HCT116 (cell line): Measurements from ENCODE around the gene ITPRIPL1. TPM values are rescaled to one million over a fixed set of nuclear protein-coding genes. Genes with fewer than 3 reads are reported as not detected.

Experiments
- ATAC-seq: fragments of 200-7000 bp; cut with Tn5 transposase; 2 replicates; pipeline ENCODE4 v1.9.1; 2020; ENCODE audit warnings: mild to moderate bottlenecking, moderate library complexity
- BruUV-seq: library from RNA; stranded (reverse); fragments of 400-500 nt; replicated peaks from 2 replicates; lab custom pipeline; 2021; lab: Mats Ljungman, UMichigan
- CTCF ChIA-PET: fragments of 300-600 bp; sonication (Branson Sonifier 250); formaldehyde crosslinking; loops from one replicate; lab custom pipeline; 2021; ENCODE audit warnings: antibody characterized with exemption; lab: Charles Lee
- POLR2A ChIA-PET: fragments of 300-600, 350-600 bp; sonication (Branson Sonifier 250); formaldehyde crosslinking; loops from one replicate; lab custom pipeline; 2021; ENCODE audit warnings: antibody characterized with exemption; lab: Charles Lee
- RAD21 ChIA-PET, 2 experiments: fragments of 300-600 bp; sonication (Branson Sonifier 250); formaldehyde crosslinking; loops; one replicate each; lab custom pipeline; 2023; ENCODE audit warnings: low total read pairs in 2 of 2; ENCODE audit not compliant: uncharacterized antibody in 2 of 2, unreplicated experiment in 2 of 2, low non-redundant PET in 1 of 2; lab: Charles Lee
- DNase-seq: peaks from one replicate; pipeline ENCODE4 v3.0.0-alpha.2; 2010; ENCODE audit warnings: low read depth, low spot score
- H2AFZ ChIP-seq: fragments of 200-600 bp; shearing (Covaris generic), sonication (generic); 2 replicates; pipeline ENCODE4 v1.6.1; 2017; ENCODE audit warnings: low read depth, mixed run types, mixed read lengths, antibody characterized with exemption, low read length; ENCODE audit not compliant: poor library complexity, severe bottlenecking
- H3K27ac ChIP-seq: 2 replicates; pipeline ENCODE4 v1.5.1; 2012; ENCODE audit warnings: low read depth, low read length
- H3K27me3 ChIP-seq: fragments of 200-600 bp; sonication (generic); 2 replicates; pipeline ENCODE4 v1.6.1; 2016; ENCODE audit warnings: mixed run types, low read length, mixed read lengths; ENCODE audit not compliant: insufficient read depth
- H3K36me3 ChIP-seq, 2 experiments: fragments of 200-500 bp in 1 of 2; fragments of 200-600 bp in 1 of 2; sonication (Bioruptor generic) in 1 of 2; sonication (generic) in 1 of 2; 2 replicates each; pipeline versions ENCODE4 v1.5.1 to v1.6.1; 2014 to 2016; ENCODE audit warnings: low read length in 2 of 2, inconsistent platforms in 1 of 2, mixed read lengths in 1 of 2, mixed run types in 1 of 2; ENCODE audit not compliant: insufficient read depth in 2 of 2, control insufficient read depth in 1 of 2
- H3K4me1 ChIP-seq, 2 experiments: fragments of 200-600 bp in 1 of 2; sonication (generic) in 1 of 2; 2 replicates each; pipeline versions ENCODE4 v1.5.1 to v1.6.1; 2012 to 2017; ENCODE audit warnings: low read length in 2 of 2, inconsistent platforms in 1 of 2, mild to moderate bottlenecking in 1 of 2, mixed read lengths in 1 of 2, mixed run types in 1 of 2, moderate library complexity in 1 of 2; ENCODE audit not compliant: insufficient read depth in 2 of 2, control insufficient read depth in 1 of 2
- H3K4me2 ChIP-seq: fragments of 200-600 bp; sonication (generic); 2 replicates; pipeline ENCODE4 v1.6.1; 2017; ENCODE audit warnings: mixed run types, low read length, mixed read lengths
- H3K4me3 ChIP-seq, 2 experiments: fragments of 200-600 bp in 1 of 2; sonication (generic) in 1 of 2; replicated peaks in 1 of 2; 2 replicates each; pipeline ENCODE4 v1.5.1; 2011 to 2016; ENCODE audit warnings: low read length in 2 of 2, control low read depth in 1 of 2, low read depth in 1 of 2, mild to moderate bottlenecking in 1 of 2, mixed read lengths in 1 of 2, mixed run types in 1 of 2
- H3K79me2 ChIP-seq: fragments of 200-600 bp; sonication (generic); 2 replicates; pipeline ENCODE4 v1.6.1; 2017; ENCODE audit warnings: mild to moderate bottlenecking, mixed run types, low read length, moderate library complexity, mixed read lengths; ENCODE audit not compliant: insufficient read depth
- H3K9ac ChIP-seq: fragments of 200-600 bp; sonication (generic); 2 replicates; pipeline ENCODE4 v1.6.1; 2016; ENCODE audit warnings: low read length, mixed read lengths
- H3K9me2 ChIP-seq: fragments of 200-600 bp; sonication (generic), shearing (Covaris generic); 2 replicates; pipeline ENCODE4 v1.6.1; 2017; ENCODE audit warnings: mixed run types, mild to moderate bottlenecking, moderate library complexity; ENCODE audit not compliant: insufficient read depth
- H3K9me3 ChIP-seq, 2 experiments: fragments of 200-500 bp in 1 of 2; fragments of 200-600 bp in 1 of 2; sonication (Bioruptor generic) in 1 of 2; sonication (generic) in 1 of 2; 2 replicates each; pipeline ENCODE4 v1.6.1; 2014 to 2017; ENCODE audit warnings: low read length in 2 of 2, mixed read lengths in 2 of 2, inconsistent platforms in 1 of 2, low read depth in 1 of 2, mild to moderate bottlenecking in 1 of 2, mixed run types in 1 of 2, moderate library complexity in 1 of 2; ENCODE audit not compliant: control insufficient read depth in 1 of 2, insufficient read depth in 1 of 2
- H4K20me1 ChIP-seq: fragments of 200-600 bp; sonication (generic), shearing (Covaris generic); 2 replicates; pipeline ENCODE4 v1.6.1; 2017; ENCODE audit warnings: mixed run types, mild to moderate bottlenecking, moderate library complexity; ENCODE audit not compliant: insufficient read depth
- CBX3 ChIP-seq: IDR thresholded peaks from 2 replicates; pipeline ENCODE4 v1.6.1; 2012; ENCODE audit warnings: low read depth
- CEBPB ChIP-seq: IDR thresholded peaks from 2 replicates; pipeline ENCODE4 v1.6.1; 2012; ENCODE audit warnings: low read depth
- EGR1 ChIP-seq: IDR thresholded peaks from 2 replicates; pipeline ENCODE4 v1.6.1; 2012; ENCODE audit warnings: low read depth
- EZH2 ChIP-seq: fragments of 200-600 bp; sonication (generic); IDR thresholded peaks from 2 replicates; pipeline ENCODE4 v1.6.1; 2017; ENCODE audit warnings: antibody characterized with exemption, mixed run types
- EZH2phosphoT487 ChIP-seq: fragments of 200-600 bp; IDR thresholded peaks from 2 replicates; pipeline ENCODE4 v1.6.1; 2018; ENCODE audit warnings: antibody characterized with exemption, borderline replicate concordance
- FOSL1 ChIP-seq: IDR thresholded peaks from 2 replicates; pipeline ENCODE4 v1.6.1; 2012; ENCODE audit warnings: low read depth
- JUND ChIP-seq: IDR thresholded peaks from 2 replicates; pipeline ENCODE4 v1.6.1; 2012
- POLR2A ChIP-seq: IDR thresholded peaks from 2 replicates; pipeline ENCODE4 v1.7.0; 2011; ENCODE audit warnings: borderline replicate concordance; ENCODE audit not compliant: insufficient read depth, insufficient read length; ENCODE audit errors: extremely low read depth
- POLR2AphosphoS5 ChIP-seq: IDR thresholded peaks from 2 replicates; pipeline ENCODE4 v1.6.1; 2011; ENCODE audit warnings: mild to moderate bottlenecking, low read depth, low read length, moderate library complexity
- SIN3A ChIP-seq: IDR thresholded peaks from 2 replicates; pipeline ENCODE4 v1.6.1; 2012; ENCODE audit warnings: low read depth
- SP1 ChIP-seq: IDR thresholded peaks from 2 replicates; pipeline ENCODE4 v1.6.1; 2012; ENCODE audit warnings: low read depth
- TCF7L2 ChIP-seq: IDR thresholded peaks from 2 replicates; pipeline ENCODE4 v1.7.0; 2011; ENCODE audit warnings: borderline replicate concordance, inconsistent platforms; ENCODE audit not compliant: insufficient read depth, insufficient read length; ENCODE audit errors: extremely low read depth
- YY1 ChIP-seq: IDR thresholded peaks from 2 replicates; pipeline ENCODE4 v1.6.1; 2011; ENCODE audit warnings: low read length, low read depth, moderate library complexity, mild to moderate bottlenecking; ENCODE audit not compliant: insufficient replicate concordance; ENCODE audit errors: extremely low read depth
- ZFX ChIP-seq: fragments of 450-650 bp; IDR thresholded peaks from 2 replicates; pipeline ENCODE4 v1.6.1; 2017
- intact Hi-C: fragments of 100-400 bp; cut with micrococcal nuclease; formaldehyde crosslinking; loops from 2 replicates; pipeline ENCODE4 v1.10.0; 2022
- total RNA-seq: library from RNA; stranded (reverse); gene quantifications from one replicate; pipeline ENCODE4 v1.2.1, GENCODE V29; 2021; ENCODE audit not compliant: unreplicated experiment
- TF ChIP-seq, protein P1 (sequence below), 3 experiments: fragments of 200-600 bp in 1 of 3; sonication (generic) in 1 of 3; IDR thresholded peaks in 2 of 3; conservative IDR thresholded peaks in 1 of 3; 2 replicates each; pipeline ENCODE4 v1.5.1; 2012 to 2017; ENCODE audit warnings: low read depth in 2 of 3, low read length in 2 of 3, antibody characterized with exemption in 1 of 3, borderline replicate concordance in 1 of 3, control low read depth in 1 of 3, mild to moderate bottlenecking in 1 of 3, mixed read lengths in 1 of 3, mixed run types in 1 of 3, moderate library complexity in 1 of 3; ENCODE audit not compliant: insufficient read depth in 1 of 3
- TF ChIP-seq, protein P2 (sequence below): IDR thresholded peaks from 2 replicates; pipeline ENCODE4 v1.6.1; 2012
- TF ChIP-seq, protein P3 (sequence below): IDR thresholded peaks from 2 replicates; pipeline ENCODE4 v1.6.1; 2012; ENCODE audit warnings: low read depth

Gene ITPRIPL1
- total RNA-seq, 1 experiment from 2014 or later, result 12.4 TPM

DNA sequence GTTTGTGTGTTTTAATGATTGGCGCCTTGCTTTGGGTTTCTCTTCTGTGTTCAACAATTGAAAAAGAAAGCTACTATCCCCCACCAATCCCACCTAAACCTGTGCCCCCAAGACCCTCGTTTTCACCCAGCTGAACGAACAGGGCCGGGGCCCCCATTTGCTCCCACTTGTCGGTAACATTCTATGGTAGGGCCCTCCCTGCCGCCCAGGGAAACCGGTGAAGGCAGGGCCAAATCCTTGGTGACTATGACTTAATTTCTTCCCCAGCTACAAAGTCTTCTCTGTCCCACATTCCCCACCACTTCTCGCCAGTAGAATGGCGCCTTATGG is 19.2 kb upstream of the ITPRIPL1 start (continued):
- TF ChIP-seq, protein P1, sequence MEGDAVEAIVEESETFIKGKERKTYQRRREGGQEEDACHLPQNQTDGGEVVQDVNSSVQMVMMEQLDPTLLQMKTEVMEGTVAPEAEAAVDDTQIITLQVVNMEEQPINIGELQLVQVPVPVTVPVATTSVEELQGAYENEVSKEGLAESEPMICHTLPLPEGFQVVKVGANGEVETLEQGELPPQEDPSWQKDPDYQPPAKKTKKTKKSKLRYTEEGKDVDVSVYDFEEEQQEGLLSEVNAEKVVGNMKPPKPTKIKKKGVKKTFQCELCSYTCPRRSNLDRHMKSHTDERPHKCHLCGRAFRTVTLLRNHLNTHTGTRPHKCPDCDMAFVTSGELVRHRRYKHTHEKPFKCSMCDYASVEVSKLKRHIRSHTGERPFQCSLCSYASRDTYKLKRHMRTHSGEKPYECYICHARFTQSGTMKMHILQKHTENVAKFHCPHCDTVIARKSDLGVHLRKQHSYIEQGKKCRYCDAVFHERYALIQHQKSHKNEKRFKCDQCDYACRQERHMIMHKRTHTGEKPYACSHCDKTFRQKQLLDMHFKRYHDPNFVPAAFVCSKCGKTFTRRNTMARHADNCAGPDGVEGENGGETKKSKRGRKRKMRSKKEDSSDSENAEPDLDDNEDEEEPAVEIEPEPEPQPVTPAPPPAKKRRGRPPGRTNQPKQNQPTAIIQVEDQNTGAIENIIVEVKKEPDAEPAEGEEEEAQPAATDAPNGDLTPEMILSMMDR (IDR thresholded peaks at IDR 0.05 in 2 of 3, conservative IDR thresholded peaks at IDR 0.05 in 1 of 3; ENCODE audit: borderline replicate concordance in 1 of 3, insufficient read depth in 1 of 3, low read depth in 2 of 3, low read length in 2 of 3), result no peak
- TF ChIP-seq TCF7L2 (no peak), YY1 (no peak), EGR1 (no peak), EZH2 (no peak), JUND (no peak)

DNA sequence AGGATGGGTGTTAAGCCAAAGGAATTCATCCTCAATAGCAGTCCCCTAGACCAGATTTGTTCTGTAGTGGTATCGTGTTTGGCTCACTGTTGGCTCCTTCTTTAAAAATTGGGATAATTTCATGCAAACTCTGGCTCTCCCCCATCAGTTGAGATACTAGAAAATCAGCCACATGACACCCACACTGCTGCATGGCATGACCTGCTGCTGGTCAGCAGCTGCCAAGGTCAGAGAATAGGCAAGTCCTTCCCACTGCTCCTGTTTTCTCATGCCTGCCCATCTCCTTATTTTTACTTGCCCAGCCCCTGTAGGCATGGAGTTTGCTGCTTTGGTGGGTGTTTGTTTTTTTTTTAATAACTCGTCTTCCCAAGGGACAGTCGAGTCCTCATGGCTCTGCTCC is 18.7 kb upstream of the ITPRIPL1 start:
- ChIA-PET RAD21 (no interaction called here), POLR2A (no interaction called here), CTCF (interaction anchor here (0.9 to 1.6 kb wide), 2 partner anchors 15 to 203 kb away, joined by 4 read pairs; no protein-coding TSS in a partner anchor)
- peaks cover 45% of the 10 kb centered on the region for H3K79me2 ChIP-seq
- peak overlapping the region; percentile 75 for H3K27ac ChIP-seq
- no peaks in the 10 kb centered on the region for H3K27me3 ChIP-seq
- peak overlapping the region; percentile 93 for H3K4me2 ChIP-seq
- no peak overlapping the region for H2AFZ ChIP-seq
- H3K36me3 ChIP-seq, result peaks cover 25 to 29% of the 10 kb centered on the region in 2 experiments; a peak in 3 of 4 replicates
- BruUV-seq, result no TSS peak
- H3K9ac ChIP-seq, result peak overlapping the region; percentile 83
- H3K4me1 ChIP-seq, result peaks cover 10 to 19% of the 10 kb centered on the region in 2 experiments
- no peak for TF ChIP-seq SP1
- no peak for TF ChIP-seq YY1
- no peak for TF ChIP-seq JUND
- TF ChIP-seq POLR2AphosphoS5, result no peak
- TF ChIP-seq ZFX, result no peak
- no peak for TF ChIP-seq SIN3A
- TF ChIP-seq, protein P2, sequence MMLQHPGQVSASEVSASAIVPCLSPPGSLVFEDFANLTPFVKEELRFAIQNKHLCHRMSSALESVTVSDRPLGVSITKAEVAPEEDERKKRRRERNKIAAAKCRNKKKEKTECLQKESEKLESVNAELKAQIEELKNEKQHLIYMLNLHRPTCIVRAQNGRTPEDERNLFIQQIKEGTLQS, result no peak
- TF ChIP-seq TCF7L2, result no peak
- no peak for TF ChIP-seq POLR2A
- no peak for TF ChIP-seq EZH2phosphoT487
- TF ChIP-seq, protein P1 (IDR thresholded peaks at IDR 0.05 in 2 of 3, conservative IDR thresholded peaks at IDR 0.05 in 1 of 3; ENCODE audit: borderline replicate concordance in 1 of 3, insufficient read depth in 1 of 3, low read depth in 2 of 3, low read length in 2 of 3), result no peak
- TF ChIP-seq CBX3, result no peak
- TF ChIP-seq FOSL1, result no peak
- no peak for TF ChIP-seq EGR1
- TF ChIP-seq, protein P3, sequence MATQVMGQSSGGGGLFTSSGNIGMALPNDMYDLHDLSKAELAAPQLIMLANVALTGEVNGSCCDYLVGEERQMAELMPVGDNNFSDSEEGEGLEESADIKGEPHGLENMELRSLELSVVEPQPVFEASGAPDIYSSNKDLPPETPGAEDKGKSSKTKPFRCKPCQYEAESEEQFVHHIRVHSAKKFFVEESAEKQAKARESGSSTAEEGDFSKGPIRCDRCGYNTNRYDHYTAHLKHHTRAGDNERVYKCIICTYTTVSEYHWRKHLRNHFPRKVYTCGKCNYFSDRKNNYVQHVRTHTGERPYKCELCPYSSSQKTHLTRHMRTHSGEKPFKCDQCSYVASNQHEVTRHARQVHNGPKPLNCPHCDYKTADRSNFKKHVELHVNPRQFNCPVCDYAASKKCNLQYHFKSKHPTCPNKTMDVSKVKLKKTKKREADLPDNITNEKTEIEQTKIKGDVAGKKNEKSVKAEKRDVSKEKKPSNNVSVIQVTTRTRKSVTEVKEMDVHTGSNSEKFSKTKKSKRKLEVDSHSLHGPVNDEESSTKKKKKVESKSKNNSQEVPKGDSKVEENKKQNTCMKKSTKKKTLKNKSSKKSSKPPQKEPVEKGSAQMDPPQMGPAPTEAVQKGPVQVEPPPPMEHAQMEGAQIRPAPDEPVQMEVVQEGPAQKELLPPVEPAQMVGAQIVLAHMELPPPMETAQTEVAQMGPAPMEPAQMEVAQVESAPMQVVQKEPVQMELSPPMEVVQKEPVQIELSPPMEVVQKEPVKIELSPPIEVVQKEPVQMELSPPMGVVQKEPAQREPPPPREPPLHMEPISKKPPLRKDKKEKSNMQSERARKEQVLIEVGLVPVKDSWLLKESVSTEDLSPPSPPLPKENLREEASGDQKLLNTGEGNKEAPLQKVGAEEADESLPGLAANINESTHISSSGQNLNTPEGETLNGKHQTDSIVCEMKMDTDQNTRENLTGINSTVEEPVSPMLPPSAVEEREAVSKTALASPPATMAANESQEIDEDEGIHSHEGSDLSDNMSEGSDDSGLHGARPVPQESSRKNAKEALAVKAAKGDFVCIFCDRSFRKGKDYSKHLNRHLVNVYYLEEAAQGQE, result no peak
- no peak for TF ChIP-seq CEBPB
- TF ChIP-seq, all 23 proteins: peak for 0
- no peaks in the 10 kb centered on the region for H4K20me1 ChIP-seq
- H3K4me3 ChIP-seq, result peak overlapping the region; percentile 77 to 97
- DNase-seq, result no peak
- no peaks in the 10 kb centered on the region for H3K9me2 ChIP-seq
- intact Hi-C loops, result no loop called here
- ATAC-seq, result no peak
- no peaks in the 10 kb centered on the region for H3K9me3 ChIP-seq
